Neural cell (in vitro differentiated cells): Measurements from ENCODE around the gene PDF. TPM values are rescaled to one million over a fixed set of nuclear protein-coding genes. Genes with fewer than 3 reads are reported as not detected.

Experiments used
- H2AFZ ChIP-seq: fragments of 200-600, 300-800 bp; sonication (generic), shearing (Covaris generic); 2 replicates; pipeline ENCODE4 v1.6.0; 2014; ENCODE audit warnings: low read depth, mild to moderate bottlenecking, antibody characterized with exemption, low read length, moderate library complexity
- H3F3A ChIP-seq: fragments of 200-600 bp; shearing (Covaris generic); 2 replicates; pipeline ENCODE4 v1.6.1; 2016; ENCODE audit warnings: mild to moderate bottlenecking, moderate library complexity, mixed read lengths, antibody characterized with exemption, low read length; ENCODE audit not compliant: insufficient read depth, poor library complexity, severe bottlenecking
- H3K27ac ChIP-seq: fragments of 200-600, 300-800 bp; sonication (generic), shearing (Covaris generic); 2 replicates; pipeline ENCODE4 v1.5.1; 2014; ENCODE audit warnings: mild to moderate bottlenecking, low read length, moderate library complexity
- H3K27me3 ChIP-seq: fragments of 300-800, 200-600 bp; sonication (generic), shearing (Covaris generic); 2 replicates; pipeline ENCODE4 v1.6.0; 2014; ENCODE audit warnings: mild to moderate bottlenecking, low read depth, low read length, moderate library complexity; ENCODE audit not compliant: insufficient read depth
- H3K36me3 ChIP-seq: fragments of 300-800, 200-600 bp; sonication (generic), shearing (Covaris generic); 2 replicates; pipeline ENCODE4 v1.5.1; 2014; ENCODE audit warnings: mild to moderate bottlenecking, antibody characterized with exemption, low read length, moderate library complexity; ENCODE audit not compliant: insufficient read depth
- H3K4me2 ChIP-seq: fragments of 300-800, 200-600 bp; sonication (generic), shearing (Covaris generic); 2 replicates; pipeline ENCODE4 v1.6.0; 2014; ENCODE audit warnings: mild to moderate bottlenecking, low read length
- H3K4me3 ChIP-seq: fragments of 300-800, 200-600 bp; sonication (generic), shearing (Covaris generic); 2 replicates; pipeline ENCODE4 v1.5.1; 2014; ENCODE audit warnings: mild to moderate bottlenecking, low read length, moderate library complexity
- H3K79me2 ChIP-seq: fragments of 200-600 bp; shearing (Covaris generic); replicated peaks from 2 replicates; pipeline ENCODE4 v1.6.0; 2014; ENCODE audit warnings: mild to moderate bottlenecking, low read length, moderate library complexity; ENCODE audit not compliant: insufficient read depth
- H3K9ac ChIP-seq: fragments of 300-800, 200-600 bp; sonication (generic), shearing (Covaris generic); 2 replicates; pipeline ENCODE4 v1.6.1; 2016; ENCODE audit warnings: mild to moderate bottlenecking, low read length, mixed read lengths
- H3K9me2 ChIP-seq: fragments of 200-600 bp; shearing (Covaris generic); 2 replicates; pipeline ENCODE4 v1.6.1; 2016; ENCODE audit warnings: mild to moderate bottlenecking, low read length, mixed read lengths; ENCODE audit not compliant: insufficient read depth
- H3K9me3 ChIP-seq: fragments of 200-600, 300-800 bp; sonication (generic), shearing (Covaris generic); 2 replicates; pipeline ENCODE4 v1.6.1; 2016; ENCODE audit warnings: mild to moderate bottlenecking, mixed run types, low read length, moderate library complexity, mixed read lengths
- H4K20me1 ChIP-seq: fragments of 200-600 bp; shearing (Covaris generic); 2 replicates; pipeline ENCODE4 v1.6.1; 2016; ENCODE audit warnings: mild to moderate bottlenecking, mixed run types; ENCODE audit not compliant: insufficient read depth
- CTCF ChIP-seq: fragments of 450-650 bp; IDR thresholded peaks from 2 replicates; pipeline ENCODE4 v1.5.1; 2014; ENCODE audit warnings: antibody characterized with exemption, mild to moderate bottlenecking, moderate library complexity; ENCODE audit not compliant: poor library complexity, severe bottlenecking
- EP300 ChIP-seq: fragments of 450-650 bp; conservative IDR thresholded peaks from 2 replicates; pipeline ENCODE4 v1.6.1; 2014; ENCODE audit warnings: antibody characterized with exemption, mild to moderate bottlenecking, moderate library complexity; ENCODE audit not compliant: poor library complexity, severe bottlenecking
- EZH2 ChIP-seq: fragments of 200-600, 300-800 bp; shearing (Covaris generic), sonication (generic); IDR thresholded peaks from 2 replicates; pipeline ENCODE4 v1.6.1; 2014; ENCODE audit warnings: antibody characterized with exemption, low read length, borderline replicate concordance, mild to moderate bottlenecking; ENCODE audit not compliant: insufficient read depth, poor library complexity, severe bottlenecking
- MXI1 ChIP-seq: fragments of 450-650 bp; conservative IDR thresholded peaks from 2 replicates; pipeline ENCODE4 v1.6.1; 2014; ENCODE audit warnings: antibody characterized with exemption, mild to moderate bottlenecking; ENCODE audit not compliant: poor library complexity, severe bottlenecking
- POLR2AphosphoS5 ChIP-seq: IDR thresholded peaks from 2 replicates; pipeline ENCODE4 v1.6.1; 2012
- RAD21 ChIP-seq: fragments of 450-650 bp; conservative IDR thresholded peaks from 2 replicates; pipeline ENCODE4 v1.6.1; 2014; ENCODE audit warnings: antibody characterized with exemption, mild to moderate bottlenecking, moderate library complexity
- SMC3 ChIP-seq: fragments of 450-650 bp; conservative IDR thresholded peaks from 2 replicates; pipeline ENCODE4 v1.6.1; 2014; ENCODE audit warnings: antibody characterized with exemption, mild to moderate bottlenecking, moderate library complexity; ENCODE audit not compliant: poor library complexity
- TAF1 ChIP-seq: IDR thresholded peaks from 2 replicates; pipeline ENCODE4 v1.6.1; 2012; ENCODE audit warnings: low read depth
- polyA minus RNA-seq: library from RNA; depleted of rRNA, polyadenylated mRNA; stranded (reverse); fragments of >200 nt; gene quantifications from 2 replicates; pipeline ENCODE4 v1.2.3, GENCODE V29; 2014
- polyA plus RNA-seq: library from polyadenylated mRNA; depleted of rRNA; stranded (reverse); fragments of >200 nt; gene quantifications from 2 replicates; pipeline ENCODE4 v1.2.3, GENCODE V29; 2014

PDF gene
- 5.1 and 6.0 TPM in 2 replicates for polyA plus RNA-seq
- 9.1 and 12.2 TPM in 2 replicates for polyA minus RNA-seq

- Histone ChIP-seq H3K9me2 (no peaks in the 10 kb centered on the region), H3K79me2 (peaks cover 29% of the 10 kb centered on the region), H3K9ac (peak within 1 kb of the TSS; percentile 77), H2AFZ (peak within 1 kb of the TSS; percentile 24), H3K9me3 (no peaks in the 10 kb centered on the region), H3K4me2 (peak within 1 kb of the TSS; percentile 65), H4K20me1 (no peaks in the 10 kb centered on the region), H3F3A (no peaks in the 10 kb centered on the region), H3K36me3 (peaks cover 9% of the 10 kb centered on the region), H3K4me3 (peak within 1 kb of the TSS; percentile 80), H3K27ac (peak within 1 kb of the TSS; percentile 72), H3K27me3 (no peaks in the 10 kb centered on the region)
- peak; percentile 97 for TF ChIP-seq MXI1
- TF ChIP-seq SMC3: no peak
- TF ChIP-seq POLR2AphosphoS5: peak; percentile 64
- TF ChIP-seq CTCF: peak; percentile 16
- TF ChIP-seq EP300: no peak
Observed at GRCh38 chr16:69330286-69331109, at the start of gene PDF. TSS of gene PDF (minus strand) at chr16:69330588. CDS start at chr16:69330570, 18 bp downstream.

GRCh38 chr16:69378760-69379159 is 48.4 kb upstream of the PDF start:
- Histone ChIP-seq H2AFZ (no peak overlapping the region), H3K9me2 (no peaks in the 10 kb centered on the region), H4K20me1 (no peaks in the 10 kb centered on the region), H3K27me3 (no peaks in the 10 kb centered on the region), H3K4me3 (no peak overlapping the region), H3F3A (no peaks in the 10 kb centered on the region), H3K27ac (no peak overlapping the region), H3K4me2 (no peak overlapping the region), H3K36me3 (no peaks in the 10 kb centered on the region), H3K79me2 (peaks cover 4% of the 10 kb centered on the region), H3K9me3 (no peaks in the 10 kb centered on the region), H3K9ac (no peak overlapping the region)
- TF ChIP-seq RAD21 (no peak), EP300 (no peak), EZH2 (no peak), POLR2AphosphoS5 (no peak), TAF1 (no peak)

GRCh38 chr16:69378036-69378435 is 47.6 kb upstream of the PDF start:
- no peaks in the 10 kb centered on the region for H3K27me3 ChIP-seq
- no peaks in the 10 kb centered on the region for H3F3A ChIP-seq
- H3K4me2 ChIP-seq: no peak overlapping the region
- H4K20me1 ChIP-seq: no peaks in the 10 kb centered on the region
- no peak overlapping the region for H3K27ac ChIP-seq
- TF ChIP-seq RAD21: no peak
- no peak for TF ChIP-seq CTCF
- TF ChIP-seq MXI1: no peak
- TF ChIP-seq TAF1: no peak
- no peak for TF ChIP-seq EP300
- no peaks in the 10 kb centered on the region for H3K79me2 ChIP-seq
- H2AFZ ChIP-seq: no peak overlapping the region
- H3K36me3 ChIP-seq: no peaks in the 10 kb centered on the region
- H3K9ac ChIP-seq: no peak overlapping the region
- no peaks in the 10 kb centered on the region for H3K9me2 ChIP-seq
- H3K9me3 ChIP-seq: no peaks in the 10 kb centered on the region
- H3K4me3 ChIP-seq: no peak overlapping the region
